OCI-LY7 (cell line): ENCODE data around the gene HBG2. TPM values are rescaled to one million over a fixed set of nuclear protein-coding genes. Genes with fewer than 3 reads are reported as not detected.

Experiments
- BruUV-seq: library from RNA; stranded (reverse); fragments of 400-500 nt; replicated peaks from 2 replicates; lab custom pipeline; 2021; lab: Mats Ljungman, UMichigan
- CTCF ChIA-PET: fragments of 300-600 bp; sonication (Branson Sonifier 250); formaldehyde crosslinking; loops from one replicate; lab custom pipeline; 2022; ENCODE audit warnings: antibody characterized with exemption; ENCODE audit not compliant: unreplicated experiment; lab: Charles Lee
- POLR2A ChIA-PET: fragments of 300-600 bp; sonication (Branson Sonifier 250); formaldehyde crosslinking; loops from one replicate; lab custom pipeline; 2022; ENCODE audit warnings: antibody characterized with exemption; lab: Charles Lee
- DNase-seq: peaks from one replicate; pipeline ENCODE4 v3.0.0-alpha.2; 2015; ENCODE audit warnings: low spot score
- H2AFZ ChIP-seq: fragments of 200-600 bp; sonication (generic), shearing (Covaris generic); 2 replicates; pipeline ENCODE4 v1.6.1; 2014; ENCODE audit warnings: mild to moderate bottlenecking, antibody characterized with exemption, low read length, moderate library complexity
- H3K27ac ChIP-seq: fragments of 200-600 bp; sonication (generic); 2 replicates; pipeline ENCODE4 v1.5.1; 2014; ENCODE audit warnings: mixed run types, low read depth, mild to moderate bottlenecking, moderate library complexity, low read length, inconsistent platforms; ENCODE audit not compliant: poor library complexity, severe bottlenecking
- H3K36me3 ChIP-seq: fragments of 200-600 bp; sonication (generic); 2 replicates; pipeline ENCODE4 v1.6.1; 2014; ENCODE audit warnings: mild to moderate bottlenecking, antibody characterized with exemption, low read length, moderate library complexity, mixed read lengths; ENCODE audit not compliant: insufficient read depth
- H3K4me1 ChIP-seq: fragments of 200-600 bp; sonication (generic); 2 replicates; pipeline ENCODE4 v1.5.1; 2014; ENCODE audit warnings: mild to moderate bottlenecking, low read length; ENCODE audit not compliant: insufficient read depth, poor library complexity, severe bottlenecking
- H3K4me2 ChIP-seq: fragments of 200-600 bp; sonication (generic); 2 replicates; pipeline ENCODE4 v1.6.1; 2014; ENCODE audit warnings: mild to moderate bottlenecking, low read length
- H3K4me3 ChIP-seq: fragments of 200-600 bp; sonication (generic); 2 replicates; pipeline ENCODE4 v1.5.1; 2014; ENCODE audit warnings: mild to moderate bottlenecking, low read depth, low read length; ENCODE audit not compliant: poor library complexity, severe bottlenecking
- H3K79me2 ChIP-seq: fragments of 200-600 bp; sonication (generic); 2 replicates; pipeline ENCODE4 v1.6.1; 2016; ENCODE audit warnings: low read depth, mild to moderate bottlenecking, low read length, moderate library complexity, mixed read lengths; ENCODE audit not compliant: insufficient read depth
- H3K9me2 ChIP-seq: fragments of 200-600 bp; sonication (generic); 2 replicates; pipeline ENCODE4 v1.6.1; 2016; ENCODE audit warnings: mild to moderate bottlenecking, low read length, mixed read lengths; ENCODE audit not compliant: insufficient read depth
- H3K9me3 ChIP-seq: fragments of 200-600 bp; sonication (generic); 2 replicates; pipeline ENCODE4 v1.6.1; 2014; ENCODE audit warnings: mild to moderate bottlenecking, mixed run types, low read length, mixed read lengths
- H4K20me1 ChIP-seq: fragments of 200-600 bp; sonication (generic); 2 replicates; pipeline ENCODE4 v1.6.1; 2014; ENCODE audit warnings: mild to moderate bottlenecking, antibody characterized with exemption, low read length, moderate library complexity, mixed read lengths; ENCODE audit not compliant: insufficient read depth
- EZH2phosphoT487 ChIP-seq: fragments of 200-600 bp; sonication (generic); IDR thresholded peaks from 2 replicates; pipeline ENCODE4 v1.6.1; 2018; ENCODE audit warnings: low read depth, borderline replicate concordance, mild to moderate bottlenecking, mixed run types, antibody characterized with exemption, low read length, moderate library complexity, mixed read lengths
- intact Hi-C: fragments of 100-400 bp; cut with micrococcal nuclease; formaldehyde crosslinking; loops from one replicate; pipeline ENCODE4 v1.10.0; 2022; ENCODE audit not compliant: unreplicated experiment
- total RNA-seq, 2 experiments: library from RNA; depleted of rRNA in 1 of 2; stranded (reverse); fragments of >200 nt in 1 of 2; shearing (Covaris generic) in 1 of 2; gene quantifications; 2 replicates each; pipeline ENCODE4 v1.2.3, GENCODE V29; 2014 to 2022
- TF ChIP-seq, protein P1 (sequence below): fragments of 200-600 bp; sonication (generic); conservative IDR thresholded peaks from 2 replicates; pipeline ENCODE4 v1.5.1; 2014; ENCODE audit warnings: mild to moderate bottlenecking, antibody characterized with exemption, low read length, moderate library complexity, mixed read lengths

HBG2 gene
- total RNA-seq, 2 experiments from 2014 or later = not detected

DNA sequence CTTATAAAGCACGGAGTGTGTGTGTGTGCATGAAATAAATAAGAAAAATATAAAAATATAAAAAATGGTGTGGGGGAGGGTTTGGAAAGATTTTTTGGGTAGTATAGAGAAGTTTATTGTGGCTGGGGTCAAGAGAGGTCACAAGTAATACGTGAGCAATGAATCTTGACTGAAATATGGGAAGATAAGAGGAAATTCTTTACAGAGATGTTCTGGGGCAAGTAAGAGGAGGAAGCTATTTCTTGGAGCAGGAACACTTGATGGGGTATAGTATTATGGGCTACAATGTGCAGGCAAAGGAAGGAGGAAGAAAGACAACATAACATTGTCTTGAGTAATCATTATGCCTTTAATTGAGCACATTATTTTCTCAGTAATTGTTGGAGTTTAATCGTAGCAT, 22.4 kb downstream of the HBG2 start:
- CTCF ChIA-PET = no interaction called here
- Histone ChIP-seq H3K36me3 (no peaks in the 10 kb centered on the region), H3K9me3 (no peaks in the 10 kb centered on the region), H3K4me1 (no peaks in the 10 kb centered on the region), H3K79me2 (no peaks in the 10 kb centered on the region), H3K4me2 (no peak overlapping the region), H3K27ac (no peak overlapping the region), H3K4me3 (no peak overlapping the region), H3K9me2 (no peaks in the 10 kb centered on the region), H2AFZ (no peak overlapping the region), H4K20me1 (no peaks in the 10 kb centered on the region)
- intact Hi-C loops = no loop called here
- BruUV-seq = no TSS peak
- POLR2A ChIA-PET = no interaction called here
- no peak for TF ChIP-seq EZH2phosphoT487
- TF ChIP-seq, protein P1, sequence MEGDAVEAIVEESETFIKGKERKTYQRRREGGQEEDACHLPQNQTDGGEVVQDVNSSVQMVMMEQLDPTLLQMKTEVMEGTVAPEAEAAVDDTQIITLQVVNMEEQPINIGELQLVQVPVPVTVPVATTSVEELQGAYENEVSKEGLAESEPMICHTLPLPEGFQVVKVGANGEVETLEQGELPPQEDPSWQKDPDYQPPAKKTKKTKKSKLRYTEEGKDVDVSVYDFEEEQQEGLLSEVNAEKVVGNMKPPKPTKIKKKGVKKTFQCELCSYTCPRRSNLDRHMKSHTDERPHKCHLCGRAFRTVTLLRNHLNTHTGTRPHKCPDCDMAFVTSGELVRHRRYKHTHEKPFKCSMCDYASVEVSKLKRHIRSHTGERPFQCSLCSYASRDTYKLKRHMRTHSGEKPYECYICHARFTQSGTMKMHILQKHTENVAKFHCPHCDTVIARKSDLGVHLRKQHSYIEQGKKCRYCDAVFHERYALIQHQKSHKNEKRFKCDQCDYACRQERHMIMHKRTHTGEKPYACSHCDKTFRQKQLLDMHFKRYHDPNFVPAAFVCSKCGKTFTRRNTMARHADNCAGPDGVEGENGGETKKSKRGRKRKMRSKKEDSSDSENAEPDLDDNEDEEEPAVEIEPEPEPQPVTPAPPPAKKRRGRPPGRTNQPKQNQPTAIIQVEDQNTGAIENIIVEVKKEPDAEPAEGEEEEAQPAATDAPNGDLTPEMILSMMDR = no peak
- DNase-seq = no peak

DNA sequence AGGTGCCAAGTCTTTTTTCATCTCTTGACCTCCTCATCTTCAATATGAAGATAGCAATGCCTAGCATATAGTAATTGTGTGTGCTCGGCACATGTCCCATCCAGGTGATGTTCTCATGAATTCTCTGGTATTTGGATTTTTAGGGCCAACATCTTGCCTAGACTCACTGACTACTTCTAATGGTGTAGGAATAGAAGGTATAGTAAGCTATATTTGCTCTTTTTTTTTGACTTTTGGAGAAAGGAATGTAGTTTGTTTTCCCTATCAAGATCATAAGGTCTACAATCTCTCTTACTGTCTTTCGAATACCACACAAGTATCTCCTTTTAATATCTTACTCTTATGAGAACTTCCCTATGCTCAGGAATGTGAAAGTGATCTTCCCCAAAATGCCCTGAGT, 23.5 kb downstream of the HBG2 start:
- no peak overlapping the region for H3K27ac ChIP-seq
- no peak overlapping the region for H3K4me2 ChIP-seq
- no peaks in the 10 kb centered on the region for H3K79me2 ChIP-seq
- no peak for DNase-seq
- H3K4me3 ChIP-seq = no peak overlapping the region
- BruUV-seq = no TSS peak
- ChIA-PET POLR2A (interaction anchor here (0.6 kb wide), 1 partner anchor 1779 kb away, joined by 4 read pairs; no protein-coding TSS in a partner anchor), CTCF (no interaction called here)
- H3K36me3 ChIP-seq = no peaks in the 10 kb centered on the region
- no peaks in the 10 kb centered on the region for H4K20me1 ChIP-seq
- no peak for TF ChIP-seq EZH2phosphoT487
- TF ChIP-seq, protein P1 = no peak
- intact Hi-C loops = no loop called here
- H3K9me2 ChIP-seq = no peaks in the 10 kb centered on the region
- H3K4me1 ChIP-seq = no peaks in the 10 kb centered on the region
- no peak overlapping the region for H2AFZ ChIP-seq
- no peaks in the 10 kb centered on the region for H3K9me3 ChIP-seq

DNA sequence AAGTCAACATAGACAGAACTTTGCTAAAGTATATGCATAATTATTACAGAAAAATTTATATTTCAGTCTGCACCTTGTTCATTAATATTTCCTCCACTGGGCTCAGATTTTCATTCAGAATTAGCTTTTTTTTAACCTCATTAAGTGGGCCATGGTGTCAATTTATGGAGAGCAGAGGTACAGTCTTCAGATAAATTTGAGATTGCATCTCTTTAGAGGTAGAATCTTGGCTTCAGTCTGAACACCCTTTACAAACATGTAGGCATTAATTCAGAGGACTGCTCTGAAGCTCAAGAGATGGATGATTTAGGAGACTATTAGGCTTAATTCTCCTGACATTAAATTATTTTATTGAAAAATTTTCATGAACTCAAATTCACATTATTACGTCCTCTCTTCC, 24.3 kb downstream of the HBG2 start:
- Histone ChIP-seq H3K79me2 (no peaks in the 10 kb centered on the region), H4K20me1 (no peaks in the 10 kb centered on the region), H3K4me3 (no peak overlapping the region), H3K27ac (no peak overlapping the region), H3K4me1 (no peaks in the 10 kb centered on the region), H3K36me3 (no peaks in the 10 kb centered on the region), H3K4me2 (no peak overlapping the region), H3K9me3 (no peaks in the 10 kb centered on the region), H2AFZ (no peak overlapping the region), H3K9me2 (no peaks in the 10 kb centered on the region)
- intact Hi-C loops = no loop called here
- TF ChIP-seq, protein P1 = no peak
- TF ChIP-seq EZH2phosphoT487 = no peak
- no peak for DNase-seq
- BruUV-seq = no TSS peak
- CTCF ChIA-PET = no interaction called here
- POLR2A ChIA-PET = no interaction called here
